GM21526 (cell line): ENCODE results near the gene ADAMTS14.
"Not testable (repeated sequence)": the region's sequence is repeated elsewhere in the genome, so short reads cannot be mapped to it uniquely, and the experiment has no call there.

ENCODE experiments used
- ATAC-seq: cut with Tn5 transposase; IDR thresholded peaks from one replicate; pipeline ENCODE4 v1.9.1; 2021; ENCODE audit warnings: moderate library complexity; ENCODE audit not compliant: unreplicated experiment, low FRiP score

Gene ADAMTS14

DNA sequence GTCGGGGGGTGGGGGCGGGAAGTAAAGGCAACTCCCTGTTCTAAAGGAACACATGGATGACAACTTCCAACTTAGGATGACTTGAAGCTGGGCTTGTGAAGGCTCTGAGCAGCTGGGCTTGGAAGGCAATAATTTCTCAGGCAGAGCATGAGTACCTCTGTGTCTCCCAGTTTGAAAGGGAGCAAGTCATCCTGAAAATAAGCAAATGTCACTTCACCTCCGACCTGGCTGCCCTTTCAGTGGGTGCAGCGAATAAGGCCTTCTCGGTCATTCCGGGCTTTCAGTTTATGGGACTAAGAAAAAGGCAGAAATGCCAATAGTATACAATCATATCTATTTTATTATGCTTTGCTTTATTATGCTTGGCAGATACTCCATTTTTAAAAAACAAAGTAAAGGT lies 15.3 kb upstream of the ADAMTS14 start:
- ATAC-seq, result no peak

GRCh38 chr10:70658582-70659136 lies 13.6 kb upstream of the ADAMTS14 start:
- no peak for ATAC-seq

DNA sequence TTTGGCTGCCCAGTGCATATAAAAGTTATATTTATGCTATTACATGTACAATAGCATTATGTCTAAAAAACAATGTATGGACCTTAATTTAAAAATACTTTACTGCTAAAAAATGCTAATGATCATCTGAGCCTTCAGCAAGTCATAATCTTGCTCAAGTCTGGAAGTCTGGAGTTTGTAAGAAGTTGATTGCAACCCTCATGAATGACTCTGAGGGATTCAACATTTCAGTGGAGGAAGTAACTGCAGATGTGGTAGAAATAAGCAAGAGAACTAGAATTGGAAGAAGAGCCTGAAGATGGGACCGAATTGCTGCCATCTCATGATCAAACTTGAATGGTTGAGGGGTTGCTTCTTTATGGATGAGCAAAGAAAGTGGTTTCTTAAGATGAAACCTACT lies 13.0 kb upstream of the ADAMTS14 start:
- no peak for ATAC-seq

DNA sequence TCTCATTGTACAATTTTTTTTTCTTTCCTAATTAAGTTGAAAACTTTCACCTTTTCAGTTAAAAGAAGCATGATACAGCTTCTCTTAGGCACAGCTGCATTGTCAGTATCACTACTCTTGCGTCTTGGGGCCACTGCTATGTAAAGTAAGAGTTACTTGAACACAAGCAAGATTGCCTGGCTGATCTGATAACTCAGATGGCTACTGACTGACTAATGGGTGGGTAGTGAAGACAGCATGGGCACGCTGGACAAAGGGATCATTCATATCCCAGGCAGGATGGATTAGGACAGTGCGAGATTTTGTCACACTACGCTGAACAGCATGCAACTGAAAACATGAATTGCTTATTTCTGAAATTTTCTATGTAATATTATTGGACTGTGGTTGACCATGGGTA lies 11.6 kb upstream of the ADAMTS14 start:
- ATAC-seq, result no peak

DNA sequence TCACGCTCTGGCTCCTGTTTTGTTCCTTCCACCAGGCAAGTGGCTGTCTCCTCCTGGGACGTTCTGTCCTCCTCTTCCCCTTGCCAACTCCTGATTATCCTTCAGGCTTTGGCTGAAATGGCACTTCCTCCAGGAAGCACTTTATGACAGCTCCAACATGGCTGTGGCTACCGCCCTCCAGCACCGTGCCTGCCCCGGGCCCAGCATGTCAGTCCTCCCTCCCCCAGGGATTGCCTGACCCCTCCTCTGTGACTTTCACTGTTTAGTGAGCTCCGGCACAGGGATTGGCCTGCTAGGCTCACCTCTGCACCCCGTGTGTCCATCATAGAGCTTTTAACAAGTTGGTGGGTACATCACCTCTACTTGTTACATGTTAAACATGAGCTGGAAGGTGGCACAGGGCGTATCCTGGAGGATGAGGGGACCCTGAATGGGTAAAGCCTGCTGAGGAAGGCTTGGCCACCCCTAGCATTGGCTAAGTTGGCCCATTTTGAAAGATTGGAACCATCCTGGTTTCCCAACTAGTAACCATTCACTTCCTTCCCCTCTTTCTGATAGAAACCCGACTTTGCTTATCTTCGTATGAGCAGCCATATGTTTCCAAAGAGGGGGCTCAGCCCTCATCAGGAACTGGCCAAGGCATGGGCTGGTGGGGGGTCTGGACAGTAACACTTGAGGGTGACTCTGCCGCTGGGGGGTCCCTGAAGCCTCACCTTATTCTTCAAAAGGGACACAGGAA lies 10.5 kb upstream of the ADAMTS14 start:
- no peak for ATAC-seq

DNA sequence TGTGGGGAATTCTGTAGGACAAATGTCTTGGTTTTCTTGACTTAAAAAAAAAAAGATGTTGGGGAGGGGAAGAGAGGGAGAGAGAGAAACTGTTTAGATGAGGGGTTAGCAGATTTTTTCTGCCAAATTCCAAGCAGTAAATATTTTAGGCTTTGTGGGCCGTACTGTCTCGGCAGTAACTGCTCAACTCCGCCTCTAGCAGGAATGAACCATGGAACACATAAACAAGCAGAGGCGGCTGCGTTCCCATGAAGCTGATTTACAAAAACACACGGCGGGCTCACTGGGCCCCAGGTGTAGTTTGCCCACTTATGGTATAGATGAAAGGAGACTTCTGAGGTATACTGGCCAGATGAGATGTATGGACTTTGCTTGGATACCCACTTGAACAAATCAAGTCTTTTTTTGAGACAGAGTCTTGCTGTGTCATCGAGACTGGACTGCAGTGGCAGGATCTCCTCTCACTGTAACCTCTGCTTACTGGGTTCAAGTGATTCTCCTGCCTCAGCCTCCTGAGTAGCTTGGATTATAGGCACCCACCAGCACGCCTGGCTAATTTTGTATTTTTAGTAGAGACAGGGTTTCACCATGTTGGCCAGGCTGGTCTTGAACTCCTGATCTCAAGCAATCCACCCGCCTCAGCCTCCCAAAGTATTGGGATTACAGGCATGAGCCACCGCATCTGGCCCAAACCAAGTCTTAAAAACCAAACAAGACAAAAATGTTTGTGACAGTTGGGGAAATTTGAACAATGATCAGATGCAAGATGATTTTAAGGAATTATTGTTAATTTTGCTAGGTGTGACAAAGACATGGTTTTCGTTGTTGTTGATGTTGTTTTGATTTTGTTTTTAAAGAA lies 9.7 kb upstream of the ADAMTS14 start:
- ATAC-seq, result no peak

DNA sequence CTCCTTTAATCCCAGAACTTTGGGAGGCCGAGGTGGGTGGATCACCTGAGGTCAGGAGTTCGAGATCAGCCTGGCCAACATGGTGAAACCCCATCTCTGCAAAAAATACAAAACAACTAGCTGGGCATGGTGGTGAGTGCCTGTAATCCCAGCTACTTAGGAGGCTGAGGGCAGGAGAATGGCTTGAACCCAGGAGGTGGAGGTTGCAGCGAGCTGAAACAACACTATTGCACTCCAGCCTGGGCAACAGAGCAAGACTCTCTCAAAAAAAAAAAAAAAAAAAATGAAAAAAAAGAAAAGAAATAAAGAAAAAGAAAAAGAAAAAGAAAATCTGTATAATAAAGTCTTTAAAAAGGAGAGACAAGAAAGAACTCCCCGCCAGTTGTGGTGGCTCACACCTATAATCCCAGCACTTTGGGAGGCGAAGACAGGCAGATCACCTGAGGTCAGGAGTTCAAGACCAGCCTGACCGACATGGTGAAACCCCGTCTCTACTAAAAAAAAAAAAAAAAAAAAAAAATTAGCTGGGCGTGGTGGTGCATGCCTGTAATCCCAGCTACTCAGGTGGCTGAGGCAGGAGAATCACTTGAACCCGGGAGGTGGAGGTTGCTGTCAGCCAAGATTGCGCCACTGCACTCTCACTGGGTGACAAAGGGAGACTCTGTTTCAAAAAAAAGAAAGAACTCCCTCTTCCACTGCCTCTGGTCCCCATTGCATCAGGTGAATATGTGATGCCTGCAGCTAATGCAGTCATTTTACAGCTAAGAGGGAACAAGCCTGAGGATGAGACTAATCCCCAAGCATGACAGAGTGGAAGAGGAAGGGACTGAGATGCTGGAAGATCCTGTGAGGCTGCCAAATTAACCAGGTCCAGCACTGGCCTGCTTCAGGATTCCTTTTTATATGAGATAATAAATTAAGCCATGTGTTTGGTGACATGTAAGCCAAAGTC lies 8.6 kb upstream of the ADAMTS14 start:
- not testable (repeated sequence) for ATAC-seq

DNA sequence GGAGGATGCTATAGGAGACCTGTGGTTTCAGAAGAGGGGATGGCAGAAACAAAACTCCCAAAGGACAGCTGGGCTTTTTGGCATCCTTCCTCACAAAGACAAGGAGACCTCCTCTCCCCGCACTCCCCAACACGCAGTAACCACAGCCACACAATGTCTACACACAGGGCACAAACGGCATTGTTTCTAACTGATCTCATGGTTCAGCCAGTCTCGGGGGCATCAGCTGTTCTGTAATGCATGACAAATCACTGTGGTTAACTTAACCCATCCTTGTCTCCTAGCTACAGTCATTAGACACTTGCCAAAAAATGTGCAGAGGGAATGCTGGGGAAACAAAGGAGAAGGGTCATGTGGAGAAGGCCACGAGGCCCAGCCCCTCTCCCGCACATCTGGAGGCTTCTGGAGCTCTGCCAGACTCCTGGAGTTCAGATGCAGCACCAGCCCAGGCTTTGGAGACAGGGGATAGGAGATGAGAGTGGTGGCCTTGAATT lies 7.6 kb upstream of the ADAMTS14 start:
- no peak for ATAC-seq

- ATAC-seq, result no peak
Measured at GRCh38 chr10:70666960-70667798, 5.1 kb upstream of the ADAMTS14 start.

DNA sequence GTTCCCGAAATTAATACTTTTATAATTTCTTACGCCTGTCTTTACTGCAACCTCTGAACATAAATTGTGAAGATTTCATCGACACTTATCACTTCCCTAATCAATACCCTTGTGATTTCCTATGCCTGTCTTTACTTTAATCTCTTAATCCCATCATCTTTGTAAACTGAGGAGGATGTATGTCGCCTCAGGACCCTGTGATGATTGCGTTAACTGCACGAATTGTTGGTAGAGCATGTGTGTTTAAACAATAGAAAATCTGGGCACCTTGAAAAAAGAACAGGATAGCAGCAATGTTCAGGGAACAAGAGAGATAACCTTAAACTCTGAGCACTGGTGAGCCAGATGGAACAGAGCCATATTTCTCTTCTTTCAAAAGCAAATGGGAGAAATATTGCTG lies 4.5 kb upstream of the ADAMTS14 start:
- ATAC-seq, result not testable (repeated sequence)

DNA sequence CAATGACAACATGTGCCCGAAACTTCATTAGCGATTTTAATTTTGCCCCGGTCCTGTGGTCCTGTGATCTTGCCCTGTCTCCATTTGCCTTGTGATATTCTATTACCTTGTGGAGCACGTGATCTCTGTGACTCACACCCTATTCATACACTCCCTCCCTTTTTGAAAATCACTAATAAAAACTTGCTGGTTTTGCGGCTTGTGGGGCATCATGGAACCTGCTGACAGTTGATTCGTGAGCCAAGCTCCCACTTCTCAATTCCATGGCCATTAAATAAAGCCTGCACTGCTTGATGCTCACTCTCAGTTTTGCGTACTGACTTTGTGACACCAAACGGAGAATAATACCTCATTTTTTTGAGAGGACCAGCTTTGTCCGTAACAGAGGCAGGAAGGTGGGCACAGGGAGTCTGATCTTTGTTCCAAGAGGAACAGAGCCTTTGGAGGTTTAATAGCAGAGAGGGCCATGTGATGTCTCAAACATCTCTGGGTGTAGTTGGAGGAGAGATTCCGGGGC lies 3.8 kb upstream of the ADAMTS14 start:
- no peak for ATAC-seq

DNA sequence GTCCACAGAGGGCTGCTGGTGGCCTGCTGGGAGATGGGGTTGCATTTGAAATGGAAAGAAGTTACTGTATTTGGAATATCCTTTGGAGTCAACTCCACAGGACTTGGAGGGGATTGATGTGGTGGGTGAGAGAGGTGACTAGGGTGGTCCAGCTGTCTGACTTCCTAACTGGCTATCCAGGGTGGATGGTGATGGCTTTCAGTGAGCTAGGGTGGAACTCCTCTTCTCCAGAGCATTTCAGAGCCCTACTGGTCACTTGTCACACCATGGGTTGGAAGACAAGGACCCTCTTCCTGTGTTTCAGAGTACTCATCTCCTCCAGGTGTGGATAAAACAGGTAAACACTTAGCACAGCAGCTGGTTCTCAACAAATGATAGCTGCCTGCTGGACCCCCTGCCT lies 3.3 kb upstream of the ADAMTS14 start:
- no peak for ATAC-seq

DNA sequence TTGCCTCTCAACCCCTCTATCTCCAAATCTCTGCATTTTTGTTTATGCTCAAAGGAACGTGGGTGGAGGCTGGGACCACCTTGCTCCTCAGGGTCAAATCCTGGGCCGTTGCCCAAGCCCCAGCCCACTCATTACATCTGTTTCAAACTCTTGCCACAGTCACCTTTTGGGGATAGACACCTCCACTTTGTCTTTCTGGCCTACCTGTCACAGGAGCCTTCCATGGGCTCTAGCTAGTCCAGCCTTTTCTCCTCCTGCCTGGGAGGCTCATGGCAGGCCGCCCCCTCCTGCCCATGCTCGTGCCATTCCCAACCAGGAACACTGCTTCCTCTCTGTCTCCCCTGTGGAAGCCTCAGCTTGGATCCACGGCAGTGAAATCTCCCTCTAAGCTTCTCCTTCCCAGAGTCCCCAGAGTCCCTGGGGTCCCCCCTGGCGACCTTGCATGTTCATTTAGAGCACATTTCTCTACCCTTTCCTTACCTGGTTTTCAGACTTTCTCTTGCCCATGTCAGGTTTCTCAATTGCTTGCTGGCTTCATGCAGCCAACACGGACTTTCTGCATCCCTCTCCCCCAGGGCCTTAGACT lies 2.5 kb upstream of the ADAMTS14 start:
- ATAC-seq, result no peak

GRCh38 chr10:70671619-70672164 lies 614 bp upstream of the ADAMTS14 start:
- ATAC-seq, result no peak

GRCh38 chr10:70673043-70673928 lies 980 bp downstream of the ADAMTS14 start:
- no peak for ATAC-seq

- no peak for ATAC-seq
Measured at GRCh38 chr10:70673929-70674559, 1.7 kb downstream of the ADAMTS14 start.
